HepG2 (cell line): ENCODE measurements around the gene SUZ12. TPM values are rescaled to one million over a fixed set of nuclear protein-coding genes. Genes with fewer than 3 reads are reported as not detected.

ENCODE experiments used
- ATAC-seq: fragments of 200-7000 bp; cut with Tn5 transposase; 3 replicates; pipeline ENCODE4 v1.9.1; 2020; ENCODE audit warnings: mild to moderate bottlenecking, moderate library complexity
- BruUV-seq: library from RNA; stranded (reverse); fragments of 400-500 nt; replicated peaks from 2 replicates; lab custom pipeline; 2021; lab: Mats Ljungman, UMichigan
- CTCF ChIA-PET: fragments of 300-600 bp; formaldehyde crosslinking; extraction: SDS; loops from one replicate; lab custom pipeline; 2021; ENCODE audit warnings: low total read pairs, inconsistent platforms, low intra/inter-chr PET ratio; lab: Yijun Ruan, JAX
- POLR2A ChIA-PET: fragments of 350-600 bp; sonication (Branson Sonifier 250); formaldehyde crosslinking; loops from one replicate; lab custom pipeline; 2020; ENCODE audit warnings: antibody characterized with exemption, inconsistent platforms; lab: Yijun Ruan, JAX
- DNase-seq: peaks from one replicate; pipeline ENCODE4 v3.0.0-alpha.2; 2015; ENCODE audit warnings: low spot score
- FAIRE-seq: peaks from 3 replicates; lab custom pipeline; 2011; peaks lifted over from hg19 to GRCh38; lab: Jason Lieb, UNC
- H2AFZ ChIP-seq: one replicate; pipeline ENCODE4 v1.6.1; 2011; ENCODE audit warnings: low read length, inconsistent platforms
- H3K27ac ChIP-seq: fragments of 300-600 bp; 3 replicates; pipeline ENCODE4 v1.8.0; 2011; ENCODE audit warnings: mixed run types, mild to moderate bottlenecking, mixed read lengths, low read length, inconsistent platforms; ENCODE audit not compliant: insufficient read depth; ENCODE audit errors: extremely low read length
- H3K27me3 ChIP-seq, 2 experiments: fragments of 200-600 bp in 1 of 2; 2 replicates in 1 of 2; 3 replicates in 1 of 2; pipeline versions ENCODE4 v1.6.0 to v1.8.0; 2011; ENCODE audit warnings: low read length in 2 of 2, mild to moderate bottlenecking in 2 of 2, moderate library complexity in 2 of 2, inconsistent platforms in 1 of 2; ENCODE audit not compliant: insufficient read depth in 2 of 2, control insufficient read depth in 1 of 2
- H3K36me3 ChIP-seq, 2 experiments: fragments of 200-600 bp in 1 of 2; replicated peaks in 1 of 2; 2 replicates in 1 of 2; 3 replicates in 1 of 2; pipeline versions ENCODE4 v1.5.1 to v1.8.0; 2011; ENCODE audit warnings: low read length in 2 of 2, inconsistent platforms in 1 of 2; ENCODE audit not compliant: insufficient read depth in 2 of 2, control insufficient read depth in 1 of 2
- H3K4me1 ChIP-seq: 2 replicates; pipeline ENCODE4 v1.5.1; 2012; ENCODE audit warnings: low read length, inconsistent platforms; ENCODE audit not compliant: insufficient read depth
- H3K4me2 ChIP-seq: 2 replicates; pipeline ENCODE4 v1.6.0; 2011; ENCODE audit warnings: low read depth, low read length, inconsistent platforms
- H3K4me3 ChIP-seq, 3 experiments: fragments of 200-600 bp in 1 of 3; sonication (generic), shearing (Covaris generic) in 1 of 3; replicated peaks in 1 of 3; 2 replicates each; pipeline ENCODE4 v1.5.1; 2011 to 2016; ENCODE audit warnings: low read length in 3 of 3, inconsistent platforms in 2 of 3, low read depth in 2 of 3, mild to moderate bottlenecking in 2 of 3, control low read depth in 1 of 3, mixed read lengths in 1 of 3; ENCODE audit not compliant: insufficient read depth in 1 of 3
- H3K79me2 ChIP-seq: one replicate; pipeline ENCODE4 v1.6.1; 2011; ENCODE audit warnings: low read length, inconsistent platforms; ENCODE audit not compliant: insufficient read depth
- H3K9ac ChIP-seq: 2 replicates; pipeline ENCODE4 v1.6.0; 2011; ENCODE audit warnings: mild to moderate bottlenecking, low read depth, low read length, inconsistent platforms; ENCODE audit not compliant: insufficient read depth
- H3K9me3 ChIP-seq: 2 replicates; pipeline ENCODE4 v1.5.1; 2012; ENCODE audit warnings: mild to moderate bottlenecking, low read length
- H4K20me1 ChIP-seq: 2 replicates; pipeline ENCODE4 v1.6.0; 2011; ENCODE audit warnings: inconsistent platforms, mild to moderate bottlenecking, low read length, moderate library complexity; ENCODE audit not compliant: insufficient read depth
- GLI4 ChIP-seq: sonication (generic); formaldehyde crosslinking; IDR thresholded peaks from 2 replicates; pipeline ENCODE4 v1.5.1; 2020; ENCODE audit warnings: missing genetic modification reagents, mild to moderate bottlenecking, moderate library complexity, borderline replicate concordance
- JUND ChIP-seq: sonication (generic); formaldehyde crosslinking; IDR thresholded peaks from 2 replicates; pipeline ENCODE4 v1.8.0; 2022; ENCODE audit warnings: mild to moderate bottlenecking, missing genetic modification reagents
- ZNF580 ChIP-seq: IDR thresholded peaks from 2 replicates; pipeline ENCODE4 v1.6.1; 2016; ENCODE audit warnings: low read depth, borderline replicate concordance
- ZNF609 ChIP-seq: sonication (generic); formaldehyde crosslinking; IDR thresholded peaks from 2 replicates; pipeline ENCODE4 v1.4.0; 2020; ENCODE audit warnings: mild to moderate bottlenecking, missing genetic modification reagents, borderline replicate concordance
- ZNF784 ChIP-seq: sonication (generic); formaldehyde crosslinking; IDR thresholded peaks from 2 replicates; pipeline ENCODE4 v1.5.1; 2020; ENCODE audit warnings: missing genetic modification reagents, mild to moderate bottlenecking, borderline replicate concordance
- WGBS: methylation state at CpG from one replicate; pipeline ENCODE4 v1.1.6; 2017; ENCODE audit warnings: low lambda C conversion rate; 5-methylcytosine and 5-hydroxymethylcytosine counted together
- in situ Hi-C: cut with HindIII; loops from 2 replicates; pipeline ENCODE4 v1.10.0; 2017; ENCODE audit warnings: low pct_unique_long_range_greater_than_20kb; ENCODE audit not compliant: extremely low pct_ligation_motif_present
- intact Hi-C: fragments of 100-400 bp; cut with micrococcal nuclease; formaldehyde crosslinking; loops from one replicate; pipeline ENCODE4 v1.10.0; 2022; ENCODE audit not compliant: unreplicated experiment
- polyA plus RNA-seq, 8 experiments: library from polyadenylated mRNA; depleted of rRNA in 3 of 8; stranded (reverse) in 7 of 8; unstranded in 1 of 8; fragments of >200 nt; fragmentation: Illumina TruSeq in 4 of 8; extraction: Trizol in 4 of 8; gene quantifications; 2 replicates each; pipeline versions ENCODE4 v1.2.1 to v1.2.3, GENCODE V29; 2011 to 2016; ENCODE audit warnings: low read depth in 4 of 8, missing spikeins in 1 of 8, mixed read lengths in 1 of 8; ENCODE audit not compliant: insufficient read depth in 1 of 8
- total RNA-seq, 5 experiments: library from RNA; depleted of rRNA; stranded (reverse); fragments of >200 nt; fragmentation: Illumina TruSeq; extraction: Trizol; gene quantifications; 2 replicates each; pipeline ENCODE4 v1.2.3, GENCODE V29; 2016; ENCODE audit warnings: low read depth in 1 of 5

SUZ12 gene
- total and polyA plus RNA-seq, 2 of the 13 experiments (the other 11 are each of a cell fraction or from before 2014, with no cell fraction given), result 11.7 to 15.6 TPM

- in situ Hi-C loops, result no loop called here
- H3K4me2 ChIP-seq, result peak overlapping the region; percentile 71
- TF ChIP-seq ZNF784 (CRISPR knock-in tag) (peak; percentile 12; the same call in 1 of the 2 replicates), JUND (CRISPR knock-in tag) (no peak), ZNF609 (0 out of 2 replicates have a peak, but pooled peaks have one; percentile 1), ZNF580 (no peak), GLI4 (CRISPR knock-in tag) (peak; percentile 18; the same call in 1 of the 2 replicates)
- peak overlapping the region; percentile 89 to 97 (median 91) for H3K4me3 ChIP-seq
- peak overlapping the region; percentile 73 for H3K27ac ChIP-seq
- POLR2A ChIA-PET, result interaction anchor here (0.6 to 1.5 kb wide), 9 partner anchors 10 to 351 kb away, joined by 3 to 5 read pairs (median 4); partner anchors contain the start of gene SUZ12
- 3% methylated on average over 5 of the region's 5 CpGs for WGBS
- peak overlapping the region; percentile 62 for H2AFZ ChIP-seq
- H3K79me2 ChIP-seq, result peaks cover 18% of the 10 kb centered on the region
- H3K27me3 ChIP-seq, result no peaks in the 10 kb centered on the region; a peak in 1 of 5 replicates
- peak; percentile 16 for DNase-seq
- BruUV-seq, result TSS peak; percentile 86
- CTCF ChIA-PET, result no interaction called here
- peak; percentile 43 for ATAC-seq
- H3K9ac ChIP-seq, result peak overlapping the region; percentile 92
- no peak for FAIRE-seq
- intact Hi-C loops, result loop anchor here (5.0 kb wide), 1 partner anchor 36 kb away; the partner anchor contains the start of gene SUZ12
- H4K20me1 ChIP-seq, result no peaks in the 10 kb centered on the region
- H3K36me3 ChIP-seq, result peaks cover 4 to 33% of the 10 kb centered on the region in 2 experiments; a peak in 4 of 5 replicates
- H3K4me1 ChIP-seq, result peaks cover 11% of the 10 kb centered on the region
- H3K9me3 ChIP-seq, result no peaks in the 10 kb centered on the region
Observed at GRCh38 chr17:31900877-31901276, 35.9 kb upstream of the SUZ12 start.
